Endothelial cell of umbilical vein (primary cell): ENCODE measurements around the gene KLHL17. TPM values are rescaled to one million over a fixed set of nuclear protein-coding genes. Genes with fewer than 3 reads are reported as not detected.

Experiments
- BruUV-seq: library from RNA; stranded (reverse); fragments of 400-500 nt; replicated peaks from 2 replicates; lab custom pipeline; 2021; lab: Mats Ljungman, UMichigan
- CTCF ChIA-PET: fragments of 300-600, 350-600 bp; sonication (Branson Sonifier 250); formaldehyde crosslinking; loops from one replicate; lab custom pipeline; 2021; ENCODE audit warnings: antibody characterized with exemption, inconsistent platforms; lab: Charles Lee
- POLR2A ChIA-PET: fragments of 300-600, 350-600 bp; sonication (Branson Sonifier 250); formaldehyde crosslinking; loops from one replicate; lab custom pipeline; 2021; ENCODE audit warnings: antibody characterized with exemption, inconsistent platforms; lab: Charles Lee
- DNase-seq: peaks from one replicate; pipeline ENCODE4 v3.0.0-alpha.2; 2011; ENCODE audit warnings: low read depth, low spot score
- FAIRE-seq: peaks from 2 replicates; lab custom pipeline; 2011; peaks lifted over from hg19 to GRCh38; lab: Jason Lieb, UNC
- H2AFZ ChIP-seq: 2 replicates; pipeline ENCODE4 v1.6.0; 2012; ENCODE audit warnings: low read depth, low read length, control low read depth, inconsistent platforms
- H3K27ac ChIP-seq: 2 replicates; pipeline ENCODE4 v1.5.1; 2011; ENCODE audit warnings: low read depth, mild to moderate bottlenecking, control low read depth, low read length, moderate library complexity; ENCODE audit not compliant: insufficient read depth
- H3K27me3 ChIP-seq, 2 experiments: 2 replicates each; pipeline versions ENCODE4 v1.6.0 to v1.6.1; 2011; ENCODE audit warnings: low read length in 2 of 2, mixed read lengths in 1 of 2; ENCODE audit not compliant: control insufficient read depth in 2 of 2, insufficient read depth in 2 of 2
- H3K36me3 ChIP-seq, 2 experiments: 2 replicates in 1 of 2; 3 replicates in 1 of 2; pipeline ENCODE4 v1.5.1; 2011; ENCODE audit warnings: low read length in 2 of 2, mild to moderate bottlenecking in 1 of 2, moderate library complexity in 1 of 2; ENCODE audit not compliant: control insufficient read depth in 2 of 2, insufficient read depth in 2 of 2; ENCODE audit errors: extremely low read depth in 1 of 2
- H3K4me1 ChIP-seq: 3 replicates; pipeline ENCODE4 v1.5.1; 2011; ENCODE audit warnings: mild to moderate bottlenecking, low read length; ENCODE audit not compliant: control insufficient read depth, insufficient read depth; ENCODE audit errors: extremely low read depth
- H3K4me2 ChIP-seq: 2 replicates; pipeline ENCODE4 v1.6.1; 2011; ENCODE audit warnings: low read length, control low read depth, mixed read lengths; ENCODE audit not compliant: insufficient read depth
- H3K4me3 ChIP-seq, 3 experiments: fragments of 200-600 bp in 1 of 3; sonication (generic), shearing (Covaris generic) in 1 of 3; replicated peaks in 1 of 3; 2 replicates each; pipeline ENCODE4 v1.5.1; 2011 to 2016; ENCODE audit warnings: control low read depth in 3 of 3, low read length in 3 of 3, mild to moderate bottlenecking in 2 of 3, inconsistent platforms in 1 of 3, low read depth in 1 of 3, moderate library complexity in 1 of 3; ENCODE audit not compliant: insufficient read depth in 1 of 3
- H3K79me2 ChIP-seq: 2 replicates; pipeline ENCODE4 v1.6.0; 2012; ENCODE audit warnings: low read length, inconsistent platforms; ENCODE audit not compliant: control insufficient read depth, insufficient read depth
- H3K9ac ChIP-seq: replicated peaks from 2 replicates; pipeline ENCODE3; 2011; ENCODE audit warnings: low read length, control low read depth; ENCODE audit not compliant: insufficient read depth; ENCODE audit errors: extremely low read depth
- H3K9me1 ChIP-seq: replicated peaks from 3 replicates; pipeline ENCODE4 v1.6.0; 2011; ENCODE audit warnings: mild to moderate bottlenecking, low read length; ENCODE audit not compliant: control insufficient read depth, insufficient read depth; ENCODE audit errors: extremely low read depth
- H3K9me3 ChIP-seq: replicated peaks from 2 replicates; pipeline ENCODE4 v1.5.1; 2012; ENCODE audit warnings: low read length, inconsistent platforms; ENCODE audit not compliant: control insufficient read depth, insufficient read depth
- H4K20me1 ChIP-seq: replicated peaks from 2 replicates; pipeline ENCODE3; 2011; ENCODE audit warnings: mild to moderate bottlenecking, low read length; ENCODE audit not compliant: control insufficient read depth, insufficient read depth; ENCODE audit errors: extremely low read depth
- CTCF ChIP-seq, 2 donors: IDR thresholded peaks; 1 replicate in 1 of 2; 2 replicates in 1 of 2; pipeline ENCODE4 v1.5.1; 2011; ENCODE audit warnings: low read length in 2 of 2, mild to moderate bottlenecking in 2 of 2, moderate library complexity in 2 of 2, control low read depth in 1 of 2, inconsistent platforms in 1 of 2, low read depth in 1 of 2; ENCODE audit not compliant: insufficient read depth in 1 of 2; ENCODE audit errors: extremely low read depth in 1 of 2
- EZH2 ChIP-seq: IDR thresholded peaks from 2 replicates; pipeline ENCODE4 v1.6.1; 2012; ENCODE audit warnings: borderline replicate concordance, low read depth, mild to moderate bottlenecking, moderate library complexity, low read length, inconsistent platforms; ENCODE audit not compliant: severe bottlenecking
- FOS ChIP-seq: IDR thresholded peaks from 2 replicates; pipeline ENCODE4 v1.6.1; 2011; ENCODE audit warnings: mild to moderate bottlenecking, low read length, moderate library complexity, borderline replicate concordance; ENCODE audit not compliant: insufficient read depth
- JUN ChIP-seq: IDR thresholded peaks from 2 replicates; pipeline ENCODE4 v1.6.1; 2011; ENCODE audit warnings: borderline replicate concordance, low read depth; ENCODE audit not compliant: insufficient read length, insufficient read depth
- MAX ChIP-seq: IDR thresholded peaks from 2 replicates; pipeline ENCODE4 v1.6.1; 2011; ENCODE audit not compliant: insufficient read depth, insufficient read length
- dilution Hi-C: fragments of 300-500 bp; cut with MboI; formaldehyde crosslinking; loops from one replicate; pipeline ENCODE4 v1.15.0; 2019; ENCODE audit warnings: low sequenced_read_pairs; ENCODE audit not compliant: extremely low pct_ligation_motif_present
- intact Hi-C: fragments of 100-400 bp; cut with micrococcal nuclease; formaldehyde crosslinking; loops from one replicate; pipeline ENCODE4 v1.10.0; 2022
- polyA plus RNA-seq, 4 experiments: library from polyadenylated mRNA; depleted of rRNA in 3 of 4; stranded (reverse) in 3 of 4; unstranded in 1 of 4; fragments of >200 nt; gene quantifications; 2 replicates each; pipeline versions ENCODE4 v1.2.1 to v1.2.3, GENCODE V29; 2011 to 2012; ENCODE audit warnings: missing spikeins in 1 of 4
- total RNA-seq: library from RNA; stranded (reverse); gene quantifications from 2 replicates; pipeline ENCODE4 v1.2.3, GENCODE V29; 2021

Gene KLHL17
- total and polyA plus RNA-seq, 2 donors (not counting 3 experiments of a cell fraction or from before 2014, with no cell fraction given): 27.0 to 30.1 TPM

GRCh38 chr1:978069-978834 lies 17.9 kb downstream of the KLHL17 start:
- DNase-seq (no peak), FAIRE-seq (no peak)
- Histone ChIP-seq H2AFZ (no peak overlapping the region), H3K9ac (no peak overlapping the region), H3K4me3 (no peak overlapping the region), H3K27ac (no peak overlapping the region), H3K27me3 (no peaks in the 10 kb centered on the region), H3K4me1 (no peaks in the 10 kb centered on the region), H3K36me3 (no peaks in the 10 kb centered on the region), H3K9me1 (no peaks in the 10 kb centered on the region), H3K9me3 (no peaks in the 10 kb centered on the region), H3K4me2 (no peak overlapping the region), H4K20me1 (no peaks in the 10 kb centered on the region), H3K79me2 (no peaks in the 10 kb centered on the region)
- ChIA-PET CTCF (no interaction called here), POLR2A (no interaction called here)
- BruUV-seq: no TSS peak
- dilution Hi-C loops (no loop called here), intact Hi-C loops (no loop called here)
- TF ChIP-seq MAX: no peak
- no peak for TF ChIP-seq FOS
- no peak for TF ChIP-seq CTCF (IDR thresholded peaks at IDR 0.05; ENCODE audit: extremely low read depth in 1 of 2, insufficient read depth in 1 of 2, low read depth in 1 of 2, low read length in 2 of 2)
- no peak for TF ChIP-seq JUN
- no peak for TF ChIP-seq EZH2
